Fibroblast of peridontal ligament (primary cell): ENCODE data around the gene FAM161B.
"Not testable (repeated sequence)": the region's sequence is repeated elsewhere in the genome, so short reads cannot be mapped to it uniquely, and the experiment has no call there.

ENCODE experiments used
- DNase-seq: peaks from one replicate; pipeline ENCODE4 v3.0.0-alpha.2; 2010; ENCODE audit errors: extremely low read depth

FAM161B gene

GRCh38 chr14:73949752-73950734, at the start of gene FAM161B, which contains the start of gene COQ6:
Gene FAM161B, minus strand, starts transcription at chr14:73950094. Its CDS starts 68 bp downstream, at chr14:73950026.
Gene COQ6, plus strand, starts transcription at chr14:73950302. Its CDS starts 31 bp downstream, at chr14:73950333.
- peak; percentile 95 for DNase-seq

DNA sequence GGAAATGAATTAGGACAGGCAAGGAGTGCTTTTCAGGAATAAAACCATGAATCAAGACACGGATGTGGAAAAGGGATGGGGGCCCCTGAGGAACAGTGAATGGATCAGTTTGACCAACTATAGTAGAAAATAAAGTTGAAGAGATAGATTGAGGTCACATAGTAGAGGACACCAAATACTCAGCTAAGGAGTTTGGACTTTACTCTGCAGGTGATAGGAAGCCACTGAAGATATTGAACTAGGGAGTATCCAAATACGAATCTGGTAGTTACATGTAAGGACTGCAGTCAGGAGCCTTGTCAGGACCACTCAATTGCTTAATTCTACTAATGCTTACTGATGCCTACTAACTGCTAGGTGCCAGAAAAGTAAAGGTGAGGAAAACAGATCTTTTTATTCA, 48.8 kb upstream of the FAM161B start:
- no peak for DNase-seq

GRCh38 chr14:73997944-73998447, 48.1 kb upstream of the FAM161B start:
- DNase-seq = no peak

DNA sequence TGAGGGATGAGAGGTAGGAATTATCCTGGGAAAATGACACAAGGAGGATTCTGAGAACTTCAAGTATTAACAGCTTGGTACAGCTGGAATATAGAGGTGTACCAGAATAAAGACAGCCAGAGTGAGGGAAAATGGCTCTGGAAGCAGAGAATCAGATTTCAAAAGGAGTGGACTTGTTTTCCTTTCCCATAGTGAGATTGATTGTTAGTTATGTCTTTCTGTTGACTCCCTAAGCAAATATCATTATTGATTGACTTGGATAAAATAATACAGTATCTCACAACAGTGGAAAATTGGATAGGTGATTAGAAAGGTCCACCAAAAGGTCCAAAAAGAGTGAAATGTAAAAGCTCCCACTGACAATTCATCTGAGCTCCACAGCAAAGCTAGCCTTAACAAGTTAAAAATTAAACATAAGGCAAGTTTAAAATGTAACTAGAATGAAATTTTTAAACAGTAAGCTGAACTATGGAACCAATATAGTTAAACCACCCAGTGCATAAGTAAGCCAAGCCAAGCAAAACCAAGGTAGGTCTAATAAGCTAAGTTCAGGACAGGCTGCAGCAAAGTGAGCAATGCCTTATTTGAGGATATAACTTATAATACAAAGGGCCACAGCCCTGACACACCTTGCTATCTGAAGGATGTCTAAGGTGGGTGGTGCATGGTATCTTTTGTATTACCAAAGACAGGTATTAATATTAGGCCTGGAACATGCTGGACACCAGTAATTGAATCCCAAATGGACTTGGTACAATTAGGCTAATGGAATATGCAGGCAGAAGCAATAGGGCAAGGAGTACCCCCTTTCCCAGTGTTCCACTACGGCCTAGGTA, 47.4 kb upstream of the FAM161B start:
- DNase-seq = no peak

- no peak for DNase-seq
These were observed 46.8 kb upstream of the FAM161B start for GRCh38 chr14:73996731-73997107.

DNA sequence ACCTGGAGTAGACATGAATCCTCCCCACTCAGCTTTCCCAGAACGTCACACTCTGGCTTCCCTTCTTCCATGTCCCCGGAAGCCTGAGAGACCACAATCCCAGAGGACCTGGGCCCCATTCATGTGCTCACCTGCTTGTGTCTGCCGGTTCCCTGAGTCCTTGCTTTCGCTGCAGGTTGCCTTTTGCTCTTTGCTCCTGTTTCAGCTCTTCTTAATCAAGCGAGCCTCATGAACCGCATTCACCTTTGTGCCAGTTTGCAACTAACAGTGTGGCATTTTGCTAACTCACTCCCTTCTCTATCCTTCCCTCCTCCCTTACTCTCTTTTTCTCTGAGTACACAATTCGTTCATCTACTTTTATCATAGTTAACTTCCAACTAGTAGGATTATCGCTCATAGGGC, 46.1 kb upstream of the FAM161B start:
- no peak for DNase-seq

DNA sequence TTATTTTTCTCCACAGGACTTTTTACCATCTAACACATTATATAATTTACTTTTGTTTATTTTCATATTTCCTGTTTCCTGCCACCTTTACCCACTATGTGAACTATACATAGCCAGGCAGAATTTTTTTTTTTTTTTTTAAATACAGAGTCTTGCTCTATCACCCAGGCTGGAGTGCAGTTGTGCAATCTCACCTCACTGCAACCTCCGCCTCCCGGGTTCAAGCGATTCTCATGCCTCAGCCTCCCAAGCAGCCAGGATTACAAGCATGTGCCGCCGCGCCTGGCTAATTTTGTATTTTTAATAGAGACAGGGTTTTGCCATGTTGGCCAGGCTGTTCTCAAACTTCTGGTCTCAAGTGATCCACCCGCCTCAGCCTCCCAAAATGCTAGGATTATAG, 45.0 kb upstream of the FAM161B start:
- DNase-seq = not testable (repeated sequence)

GRCh38 chr14:73991092-73991491, 41.2 kb upstream of the FAM161B start:
- no peak for DNase-seq

- DNase-seq = not testable (repeated sequence)
These were observed 38.8 kb upstream of the FAM161B start for GRCh38 chr14:73988656-73989055.

- DNase-seq = no peak
These were observed 38.2 kb upstream of the FAM161B start for GRCh38 chr14:73988065-73988464.

DNA sequence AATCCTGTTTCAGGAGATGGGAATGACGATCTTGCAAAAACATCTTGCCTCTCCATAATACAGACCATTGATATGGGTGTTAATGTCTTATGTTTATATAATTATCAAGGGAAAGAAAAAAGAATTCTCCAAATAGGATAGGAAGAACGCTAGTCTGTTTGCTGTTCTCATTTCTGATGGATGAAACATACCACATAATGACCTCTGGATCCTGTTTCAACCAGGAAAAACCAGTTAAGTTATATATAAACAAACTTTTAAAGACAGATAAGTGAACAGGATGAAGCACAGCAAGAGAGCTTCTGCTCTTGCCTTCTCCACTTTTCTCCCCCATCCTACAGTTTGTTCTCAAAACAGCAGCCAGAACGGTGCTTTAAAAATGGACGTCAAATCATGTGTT, 28.0 kb upstream of the FAM161B start:
- peak; percentile 65 for DNase-seq

- no peak for DNase-seq
These were observed 26.2 kb upstream of the FAM161B start for GRCh38 chr14:73976125-73976524.

GRCh38 chr14:73973497-73973896, 23.6 kb upstream of the FAM161B start:
- no peak for DNase-seq

DNA sequence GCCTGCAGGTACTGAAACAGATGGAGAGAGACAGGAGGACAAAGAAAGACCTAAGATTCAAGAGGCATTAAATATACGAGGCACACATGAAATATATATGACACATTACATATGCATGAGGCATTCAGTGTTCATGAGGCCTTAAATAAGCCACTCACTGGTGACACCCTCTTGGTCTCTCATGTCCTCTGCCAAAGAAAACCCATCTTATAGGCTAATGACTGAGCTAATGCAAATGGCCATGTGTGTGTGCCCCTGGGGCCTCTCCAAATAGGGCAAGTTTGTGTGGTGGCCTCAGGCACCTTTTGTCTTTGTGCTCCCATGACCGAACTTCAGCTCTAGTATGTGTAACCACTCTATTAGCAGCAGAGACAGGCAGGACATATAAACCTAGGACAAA, 19.0 kb upstream of the FAM161B start:
- DNase-seq = no peak

DNA sequence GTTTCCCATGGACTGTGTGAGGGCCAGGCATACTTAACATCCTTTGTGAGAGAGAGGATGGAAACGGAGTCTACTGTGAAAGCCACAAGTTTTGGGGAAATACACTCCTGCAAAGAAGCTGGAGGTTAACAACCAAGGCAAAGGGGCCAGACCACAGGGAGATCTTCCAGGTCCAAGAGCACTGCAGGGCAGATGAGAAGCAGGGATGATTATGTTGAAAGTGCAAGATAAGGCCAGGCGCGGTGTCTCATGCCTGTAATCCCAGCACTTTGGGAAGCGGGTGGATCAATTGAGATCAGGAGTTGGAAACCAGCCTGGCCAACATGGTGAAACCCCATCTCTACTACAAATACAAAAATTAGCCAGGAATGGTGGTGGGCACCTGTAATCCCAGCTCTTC, 15.3 kb upstream of the FAM161B start:
- DNase-seq = no peak

GRCh38 chr14:73961192-73961591, 11.3 kb upstream of the FAM161B start:
- DNase-seq = no peak

DNA sequence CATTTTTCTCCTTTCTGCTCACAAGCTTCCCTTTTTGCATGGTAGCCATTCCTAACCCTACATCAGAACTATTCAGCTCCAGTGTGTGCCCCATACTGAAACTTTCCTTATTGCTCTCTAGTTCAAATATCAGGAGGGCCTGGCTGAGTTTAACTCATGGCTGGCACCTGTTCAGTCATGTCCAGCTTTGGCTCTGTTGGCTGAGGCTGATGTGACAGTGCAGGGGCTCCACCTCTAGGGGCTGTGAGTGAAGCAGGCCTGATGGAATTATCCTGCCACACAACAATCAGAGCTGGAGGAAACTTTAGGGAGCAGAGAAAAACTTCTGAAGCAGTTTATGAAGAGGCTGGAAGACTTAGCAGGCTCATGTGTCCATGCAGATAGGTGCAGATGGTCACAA, 8.7 kb upstream of the FAM161B start:
- DNase-seq = no peak

DNA sequence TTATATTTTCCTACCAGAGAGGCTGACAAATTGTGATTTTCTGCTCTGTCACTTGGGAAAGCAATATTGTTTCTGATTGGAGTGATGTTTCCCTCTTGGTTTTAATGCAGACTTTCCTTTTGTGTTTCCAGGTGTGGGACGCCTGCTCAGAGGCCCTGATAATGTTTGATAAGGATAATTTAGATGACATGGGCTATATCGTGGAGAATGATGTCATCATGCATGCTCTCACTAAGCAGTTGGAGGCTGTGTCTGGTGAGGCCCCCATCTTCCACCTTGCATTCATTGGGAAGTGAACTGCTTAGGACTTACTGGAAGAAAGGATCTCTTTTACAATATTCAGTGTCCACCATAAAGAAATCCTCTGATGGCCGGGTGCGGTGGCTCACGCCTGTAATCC, 5.8 kb upstream of the FAM161B start:
- no peak for DNase-seq

- peak; percentile 31 for DNase-seq
These were observed 3.8 kb upstream of the FAM161B start for GRCh38 chr14:73953731-73954130.

DNA sequence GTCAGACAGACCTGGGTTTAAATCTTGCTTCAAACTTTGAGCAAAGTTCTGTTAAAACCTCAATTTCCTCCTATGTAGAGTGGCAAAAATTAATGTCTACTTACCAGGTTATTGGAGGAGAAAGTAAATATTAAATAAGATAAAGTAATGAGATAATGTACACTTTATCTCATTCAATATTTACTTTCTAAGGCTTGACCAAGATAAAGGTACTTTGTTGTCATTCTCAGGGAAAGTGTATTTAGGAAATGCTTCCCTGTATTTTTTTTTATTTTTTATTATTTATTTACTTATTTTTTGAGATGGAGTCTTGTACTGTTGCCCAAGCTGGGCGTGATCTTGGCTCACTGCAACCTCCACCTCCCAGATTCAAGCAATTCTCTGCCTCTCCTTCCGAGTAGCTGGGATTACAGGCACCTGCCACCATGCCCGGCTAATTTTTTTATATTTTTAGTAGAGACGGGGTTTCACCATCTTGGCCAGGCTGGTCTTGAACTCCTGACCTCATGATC, 4.7 kb downstream of the FAM161B start:
- DNase-seq = no peak

- DNase-seq = no peak
These were observed 5.3 kb downstream of the FAM161B start for GRCh38 chr14:73944432-73945158.
